WI38 (cell line): Measurements from ENCODE around the gene STAT3.

Experiments used
- H3K4me3 ChIP-seq: 2 replicates; pipeline ENCODE4 v1.5.1; 2011; ENCODE audit warnings: low read depth, mild to moderate bottlenecking, control low read depth, low read length
- TF ChIP-seq, protein P1 (sequence below): IDR thresholded peaks from 2 replicates; pipeline ENCODE4 v1.5.1; 2012; ENCODE audit warnings: low read depth, mild to moderate bottlenecking, control low read depth, low read length

STAT3 gene

DNA sequence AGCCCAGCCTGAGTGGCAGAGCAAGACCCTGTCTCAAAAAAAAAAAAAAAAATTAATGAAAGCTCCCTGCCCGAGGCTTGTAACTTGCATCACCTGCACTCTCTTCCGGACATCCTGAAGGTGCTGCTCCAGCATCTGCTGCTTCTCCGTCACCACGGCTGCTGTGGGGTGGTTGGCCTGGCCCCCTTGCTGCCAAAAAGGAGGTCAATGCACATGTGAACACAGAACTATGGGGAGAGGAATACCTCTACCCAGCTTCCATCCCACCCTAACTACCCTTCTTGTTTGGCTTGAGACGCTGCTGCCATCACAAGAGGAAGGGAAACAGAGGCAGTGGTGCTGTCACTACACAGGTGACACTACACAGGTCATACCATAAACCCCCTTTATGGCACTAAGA lies 49.0 kb downstream of the STAT3 start:
- TF ChIP-seq, protein P1, sequence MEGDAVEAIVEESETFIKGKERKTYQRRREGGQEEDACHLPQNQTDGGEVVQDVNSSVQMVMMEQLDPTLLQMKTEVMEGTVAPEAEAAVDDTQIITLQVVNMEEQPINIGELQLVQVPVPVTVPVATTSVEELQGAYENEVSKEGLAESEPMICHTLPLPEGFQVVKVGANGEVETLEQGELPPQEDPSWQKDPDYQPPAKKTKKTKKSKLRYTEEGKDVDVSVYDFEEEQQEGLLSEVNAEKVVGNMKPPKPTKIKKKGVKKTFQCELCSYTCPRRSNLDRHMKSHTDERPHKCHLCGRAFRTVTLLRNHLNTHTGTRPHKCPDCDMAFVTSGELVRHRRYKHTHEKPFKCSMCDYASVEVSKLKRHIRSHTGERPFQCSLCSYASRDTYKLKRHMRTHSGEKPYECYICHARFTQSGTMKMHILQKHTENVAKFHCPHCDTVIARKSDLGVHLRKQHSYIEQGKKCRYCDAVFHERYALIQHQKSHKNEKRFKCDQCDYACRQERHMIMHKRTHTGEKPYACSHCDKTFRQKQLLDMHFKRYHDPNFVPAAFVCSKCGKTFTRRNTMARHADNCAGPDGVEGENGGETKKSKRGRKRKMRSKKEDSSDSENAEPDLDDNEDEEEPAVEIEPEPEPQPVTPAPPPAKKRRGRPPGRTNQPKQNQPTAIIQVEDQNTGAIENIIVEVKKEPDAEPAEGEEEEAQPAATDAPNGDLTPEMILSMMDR: no peak
- H3K4me3 ChIP-seq: no peak overlapping the region

DNA sequence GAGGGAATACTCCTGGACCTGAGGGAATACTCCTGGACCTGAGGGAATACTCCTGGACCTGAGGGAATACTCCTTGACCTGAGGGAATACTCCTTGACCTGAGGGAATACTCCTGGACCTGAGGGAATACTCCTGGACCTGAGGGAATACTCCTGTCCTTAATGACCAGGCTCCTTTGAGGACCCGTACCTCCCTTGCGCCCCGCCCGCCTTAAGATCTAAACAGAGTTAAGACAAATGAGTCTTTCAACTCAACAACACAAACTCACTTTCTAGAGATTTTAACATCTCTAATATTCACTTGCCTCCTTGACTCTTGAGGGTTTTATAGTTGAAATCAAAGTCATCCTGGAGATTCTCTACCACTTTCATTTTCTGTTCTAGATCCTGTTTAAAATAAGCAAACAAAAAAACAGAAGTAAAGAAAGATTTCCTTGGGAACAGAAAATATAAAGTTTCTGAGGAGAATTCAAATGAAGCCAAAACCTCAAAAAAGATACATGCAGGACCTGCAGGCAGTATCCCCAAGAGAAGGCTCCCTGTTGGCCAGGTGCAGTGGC lies 49.7 kb downstream of the STAT3 start:
- H3K4me3 ChIP-seq: no peak overlapping the region
- TF ChIP-seq, protein P1: no peak

DNA sequence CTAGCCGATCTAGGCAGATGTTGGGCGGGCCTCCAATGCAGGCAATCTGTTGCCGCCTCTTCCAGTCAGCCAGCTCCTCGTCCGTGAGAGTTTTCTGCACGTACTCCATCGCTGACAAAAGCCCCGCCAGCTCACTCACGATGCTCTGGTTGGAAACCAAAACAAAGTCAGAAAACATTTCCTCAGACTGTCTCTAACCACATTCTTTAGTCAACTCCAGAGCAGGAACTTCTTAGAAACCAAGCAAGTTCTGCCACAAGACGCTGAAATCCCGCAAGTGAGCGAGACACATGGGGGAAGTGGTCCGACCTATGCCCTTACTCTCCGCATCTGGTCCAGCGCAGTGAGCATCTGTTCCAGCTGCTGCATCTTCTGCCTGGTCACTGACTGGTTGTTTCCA lies 50.8 kb downstream of the STAT3 start:
- TF ChIP-seq, protein P1: no peak
- H3K4me3 ChIP-seq: no peak overlapping the region

DNA sequence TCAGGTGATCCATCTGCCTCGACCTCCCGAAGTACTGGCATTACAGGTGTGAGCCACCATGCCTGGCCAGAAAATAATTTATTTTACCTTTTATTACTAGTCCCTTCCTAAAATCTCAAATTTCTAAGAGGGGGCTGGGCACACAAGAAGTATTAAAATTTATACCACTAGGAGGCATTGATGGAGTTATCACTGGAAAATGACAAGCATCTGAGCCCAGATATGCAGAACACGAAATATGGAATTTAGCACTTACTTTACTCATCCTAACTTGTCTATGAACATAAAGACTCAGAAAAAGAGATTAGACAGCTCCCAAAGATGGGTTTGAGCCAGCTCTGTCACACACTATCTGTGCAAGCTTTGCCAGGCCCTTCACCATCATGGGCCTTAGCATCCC lies 53.6 kb downstream of the STAT3 start:
- no peak overlapping the region for H3K4me3 ChIP-seq
- TF ChIP-seq, protein P1: no peak

DNA sequence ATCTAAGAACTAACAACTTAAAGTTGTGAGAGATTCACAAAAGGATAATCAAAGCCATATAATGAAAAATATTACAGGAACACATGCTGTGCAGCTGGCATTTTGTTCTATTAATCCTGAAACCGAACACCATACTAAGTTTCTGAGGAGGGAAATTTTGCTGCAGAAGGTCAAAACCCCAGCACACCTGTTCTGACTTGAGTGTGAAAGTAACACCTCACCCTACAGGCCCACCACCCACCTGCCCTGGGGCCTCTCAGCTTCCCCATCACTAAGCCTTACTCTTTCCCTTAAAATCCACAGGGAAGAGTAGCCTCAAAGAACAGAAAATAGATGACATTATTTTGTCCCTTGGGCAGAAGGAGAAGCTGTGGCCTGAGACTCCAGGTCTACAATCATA lies 55.2 kb downstream of the STAT3 start:
- TF ChIP-seq, protein P1: no peak
- H3K4me3 ChIP-seq: no peak overlapping the region

DNA sequence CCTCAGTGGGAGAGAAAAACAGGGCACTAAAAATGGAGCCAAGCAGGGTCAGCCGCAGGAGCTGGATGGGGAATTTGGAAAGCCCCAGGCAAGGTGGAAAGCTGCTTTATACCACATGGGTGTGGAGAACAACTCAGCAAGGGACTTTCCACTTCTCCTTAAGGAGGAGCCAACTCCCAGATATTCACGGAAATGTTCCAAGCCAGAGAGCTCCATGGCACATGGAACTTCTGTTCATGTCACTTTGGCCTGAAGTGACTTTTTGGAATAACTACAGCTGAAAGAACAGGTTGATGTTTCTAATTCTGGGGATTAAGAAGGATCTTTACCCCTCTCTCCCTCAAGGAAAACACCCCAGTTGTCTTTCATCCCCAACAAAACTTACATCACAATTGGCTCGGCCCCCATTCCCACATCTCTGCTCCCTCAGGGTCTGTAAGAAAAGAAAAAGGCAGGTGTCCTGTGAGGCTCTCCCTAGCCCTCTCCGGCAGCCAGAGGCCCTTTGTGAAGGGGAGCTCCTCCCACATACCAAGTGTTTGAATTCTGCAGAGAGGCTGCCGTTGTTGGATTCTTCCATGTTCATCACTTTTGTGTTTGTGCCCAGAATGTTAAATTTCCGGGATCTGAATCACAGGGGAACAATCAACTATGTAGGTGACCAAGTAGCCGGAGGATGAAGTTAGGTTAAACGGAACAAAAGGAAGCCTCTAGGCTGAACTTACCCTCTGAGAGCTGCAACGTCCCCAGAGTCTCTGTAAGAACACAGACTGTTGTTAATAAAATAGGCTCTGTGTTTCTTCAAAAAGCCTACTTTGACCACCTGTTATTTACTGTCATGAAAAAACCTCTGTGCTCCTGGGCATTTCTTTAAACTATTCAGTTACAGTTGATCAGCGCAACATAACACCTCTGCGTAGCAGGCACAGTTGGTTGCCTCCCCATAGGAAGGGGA lies 58.9 kb downstream of the STAT3 start:
- H3K4me3 ChIP-seq: no peak overlapping the region
- TF ChIP-seq, protein P1: no peak

DNA sequence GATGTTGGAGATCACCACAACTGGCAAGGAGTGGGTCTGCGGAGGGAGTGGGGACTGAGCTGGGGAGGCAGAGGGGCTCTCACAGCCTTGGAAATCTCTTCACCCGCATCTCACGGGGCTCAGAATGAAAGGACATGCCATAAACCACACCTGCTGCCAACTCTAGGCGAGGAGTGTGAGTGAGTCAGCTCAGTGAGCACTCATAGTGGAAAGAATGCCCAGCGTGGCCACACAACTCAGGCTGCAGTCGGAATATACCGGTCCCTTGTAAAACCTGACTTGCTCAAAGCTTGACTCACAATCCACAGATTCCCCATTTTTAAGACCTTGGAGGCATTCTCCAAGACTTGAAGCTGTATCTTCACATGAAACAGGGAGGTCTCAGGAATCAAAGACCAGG lies 63.2 kb downstream of the STAT3 start:
- no peak overlapping the region for H3K4me3 ChIP-seq
- TF ChIP-seq, protein P1: no peak
